SU-DHL-6 (cell line): Measurements from ENCODE around the gene MPHOSPH9.

Experiments
- H2AFZ ChIP-seq: fragments of 200-600 bp; sonication (generic); 2 replicates; pipeline ENCODE4 v1.6.1; 2014; ENCODE audit warnings: low read depth, mild to moderate bottlenecking, moderate library complexity, mixed read lengths, antibody characterized with exemption, low read length; ENCODE audit not compliant: severe bottlenecking
- H3F3A ChIP-seq: fragments of 200-600 bp; shearing (Covaris generic); 2 replicates; pipeline ENCODE4 v1.6.0; 2016; ENCODE audit warnings: antibody characterized with exemption, mild to moderate bottlenecking; ENCODE audit not compliant: insufficient read depth
- H3K27ac ChIP-seq: fragments of 200-600 bp; sonication (generic); 2 replicates; pipeline ENCODE4 v1.5.1; 2016; ENCODE audit warnings: low read depth, mild to moderate bottlenecking, low read length, moderate library complexity, mixed read lengths
- H3K27me3 ChIP-seq: fragments of 200-600 bp; sonication (generic), shearing (Covaris generic); 2 replicates; pipeline ENCODE4 v1.6.0; 2014; ENCODE audit warnings: mild to moderate bottlenecking, low read length
- H3K36me3 ChIP-seq: fragments of 200-600 bp; sonication (generic); 2 replicates; pipeline ENCODE4 v1.6.1; 2014; ENCODE audit warnings: mild to moderate bottlenecking, low read length, mixed read lengths
- H3K4me2 ChIP-seq: fragments of 300-600, 200-600 bp; shearing (Covaris generic), sonication (generic); 2 replicates; pipeline ENCODE4 v1.6.0; 2014; ENCODE audit warnings: low read length, low read depth, mild to moderate bottlenecking; ENCODE audit not compliant: poor library complexity, severe bottlenecking
- H3K4me3 ChIP-seq: fragments of 200-600 bp; sonication (generic); 2 replicates; pipeline ENCODE4 v1.5.1; 2014; ENCODE audit warnings: antibody characterized with exemption, low read length, mild to moderate bottlenecking, mixed read lengths; ENCODE audit not compliant: insufficient read depth, poor library complexity, severe bottlenecking
- H3K79me2 ChIP-seq: fragments of 200-600 bp; sonication (generic); 2 replicates; pipeline ENCODE4 v1.6.1; 2014; ENCODE audit warnings: mild to moderate bottlenecking, low read length, moderate library complexity; ENCODE audit not compliant: insufficient read depth
- H3K9ac ChIP-seq: fragments of 200-600 bp; sonication (generic); 2 replicates; pipeline ENCODE4 v1.7.0; 2014; ENCODE audit warnings: mild to moderate bottlenecking, low read length
- H3K9me2 ChIP-seq: fragments of 200-600 bp; sonication (generic); replicated peaks from 2 replicates; pipeline ENCODE4 v1.6.1; 2014; ENCODE audit warnings: low read length; ENCODE audit not compliant: insufficient read depth
- H3K9me3 ChIP-seq: fragments of 200-600 bp; sonication (generic); 2 replicates; pipeline ENCODE4 v1.6.1; 2014; ENCODE audit warnings: low read length, mixed read lengths; ENCODE audit not compliant: insufficient read depth
- H4K20me1 ChIP-seq: fragments of 200-600 bp; sonication (generic); 2 replicates; pipeline ENCODE4 v1.6.1; 2014; ENCODE audit warnings: low read depth, mild to moderate bottlenecking, antibody characterized with exemption, low read length, moderate library complexity, mixed read lengths
- EZH2phosphoT487 ChIP-seq: fragments of 200-600 bp; sonication (generic), shearing (Covaris generic); conservative IDR thresholded peaks from 2 replicates; pipeline ENCODE4 v1.6.1; 2018; ENCODE audit warnings: mild to moderate bottlenecking, antibody characterized with exemption, low read length, moderate library complexity, mixed read lengths
- TF ChIP-seq, protein P1 (sequence below): fragments of 200-600 bp; sonication (generic); IDR thresholded peaks from one replicate; pipeline ENCODE4 v1.5.1; 2017; ENCODE audit warnings: antibody characterized with exemption, mild to moderate bottlenecking, low read length, moderate library complexity; ENCODE audit not compliant: insufficient read depth, poor library complexity, severe bottlenecking

MPHOSPH9 gene

DNA sequence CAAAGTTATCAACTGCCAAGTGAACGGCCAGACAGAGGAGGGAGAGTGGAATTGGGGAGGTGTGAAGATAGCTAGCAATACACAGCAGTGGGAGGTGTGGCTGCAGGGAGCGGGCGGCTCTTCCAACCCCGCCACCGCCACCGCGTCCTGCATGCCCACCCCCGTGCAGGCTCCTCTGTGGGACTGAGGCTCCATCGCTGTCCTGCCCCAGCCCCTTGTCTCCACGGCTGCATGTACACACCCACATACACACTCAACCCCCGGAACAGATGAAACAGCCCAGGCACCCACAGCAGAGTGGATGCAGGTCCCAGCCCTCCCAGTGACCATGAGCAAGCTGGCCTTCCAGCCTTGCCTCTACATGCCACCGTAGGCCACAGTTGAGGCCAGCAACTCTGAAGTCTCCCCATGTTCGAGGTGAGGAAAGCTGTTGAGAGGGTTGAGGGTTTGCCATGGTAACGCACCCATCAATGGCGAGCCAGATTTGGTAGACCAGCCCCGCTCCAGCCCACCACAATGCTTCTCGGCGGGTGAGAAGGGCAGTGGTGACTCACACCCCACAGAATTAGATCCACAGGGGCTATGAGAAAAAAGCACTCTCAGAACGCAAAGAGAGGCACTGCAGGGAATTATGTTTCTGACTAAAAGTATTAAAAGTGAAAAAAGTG is 121.3 kb downstream of the MPHOSPH9 start:
- H3K36me3 ChIP-seq, result no peaks in the 10 kb centered on the region
- no peaks in the 10 kb centered on the region for H3K9me2 ChIP-seq
- H2AFZ ChIP-seq, result no peak overlapping the region
- no peak overlapping the region for H3K9ac ChIP-seq
- H3K9me3 ChIP-seq, result no peaks in the 10 kb centered on the region
- no peak overlapping the region for H3K4me2 ChIP-seq
- H4K20me1 ChIP-seq, result no peaks in the 10 kb centered on the region
- no peaks in the 10 kb centered on the region for H3F3A ChIP-seq
- TF ChIP-seq, protein P1, sequence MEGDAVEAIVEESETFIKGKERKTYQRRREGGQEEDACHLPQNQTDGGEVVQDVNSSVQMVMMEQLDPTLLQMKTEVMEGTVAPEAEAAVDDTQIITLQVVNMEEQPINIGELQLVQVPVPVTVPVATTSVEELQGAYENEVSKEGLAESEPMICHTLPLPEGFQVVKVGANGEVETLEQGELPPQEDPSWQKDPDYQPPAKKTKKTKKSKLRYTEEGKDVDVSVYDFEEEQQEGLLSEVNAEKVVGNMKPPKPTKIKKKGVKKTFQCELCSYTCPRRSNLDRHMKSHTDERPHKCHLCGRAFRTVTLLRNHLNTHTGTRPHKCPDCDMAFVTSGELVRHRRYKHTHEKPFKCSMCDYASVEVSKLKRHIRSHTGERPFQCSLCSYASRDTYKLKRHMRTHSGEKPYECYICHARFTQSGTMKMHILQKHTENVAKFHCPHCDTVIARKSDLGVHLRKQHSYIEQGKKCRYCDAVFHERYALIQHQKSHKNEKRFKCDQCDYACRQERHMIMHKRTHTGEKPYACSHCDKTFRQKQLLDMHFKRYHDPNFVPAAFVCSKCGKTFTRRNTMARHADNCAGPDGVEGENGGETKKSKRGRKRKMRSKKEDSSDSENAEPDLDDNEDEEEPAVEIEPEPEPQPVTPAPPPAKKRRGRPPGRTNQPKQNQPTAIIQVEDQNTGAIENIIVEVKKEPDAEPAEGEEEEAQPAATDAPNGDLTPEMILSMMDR, result no peak
- TF ChIP-seq EZH2phosphoT487, result no peak
- no peak overlapping the region for H3K4me3 ChIP-seq
- no peaks in the 10 kb centered on the region for H3K79me2 ChIP-seq
- no peak overlapping the region for H3K27ac ChIP-seq
- no peaks in the 10 kb centered on the region for H3K27me3 ChIP-seq

DNA sequence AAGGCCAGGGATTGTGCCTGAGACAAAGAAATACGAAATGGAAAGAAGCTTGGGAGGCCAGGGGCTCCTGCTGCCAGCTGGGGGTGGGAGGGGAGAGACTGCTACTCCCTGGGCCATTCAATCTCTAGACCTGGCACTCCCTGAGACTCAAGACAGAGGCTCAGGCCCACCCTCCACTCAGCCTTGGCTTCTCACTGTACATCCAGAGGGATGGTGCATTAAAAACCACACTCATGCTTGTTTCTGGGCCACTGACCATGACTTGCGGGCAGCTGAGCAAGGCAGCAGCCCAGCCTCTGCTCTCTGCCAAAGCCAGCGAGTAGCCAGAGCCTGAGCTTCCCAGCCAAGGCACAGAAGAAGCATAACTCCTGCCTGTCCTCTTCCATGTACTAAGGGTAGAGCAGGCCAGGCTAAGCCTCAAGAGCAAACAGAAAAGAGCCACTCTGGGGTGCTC is 123.6 kb downstream of the MPHOSPH9 start:
- Histone ChIP-seq H3K9me2 (no peaks in the 10 kb centered on the region), H3F3A (no peaks in the 10 kb centered on the region), H3K9me3 (no peaks in the 10 kb centered on the region), H3K36me3 (no peaks in the 10 kb centered on the region), H3K27ac (no peak overlapping the region), H3K27me3 (no peaks in the 10 kb centered on the region), H2AFZ (no peak overlapping the region), H3K79me2 (no peaks in the 10 kb centered on the region), H3K9ac (no peak overlapping the region), H3K4me3 (no peak overlapping the region), H4K20me1 (no peaks in the 10 kb centered on the region), H3K4me2 (no peak overlapping the region)
- TF ChIP-seq EZH2phosphoT487, result no peak
- TF ChIP-seq, protein P1, result no peak

DNA sequence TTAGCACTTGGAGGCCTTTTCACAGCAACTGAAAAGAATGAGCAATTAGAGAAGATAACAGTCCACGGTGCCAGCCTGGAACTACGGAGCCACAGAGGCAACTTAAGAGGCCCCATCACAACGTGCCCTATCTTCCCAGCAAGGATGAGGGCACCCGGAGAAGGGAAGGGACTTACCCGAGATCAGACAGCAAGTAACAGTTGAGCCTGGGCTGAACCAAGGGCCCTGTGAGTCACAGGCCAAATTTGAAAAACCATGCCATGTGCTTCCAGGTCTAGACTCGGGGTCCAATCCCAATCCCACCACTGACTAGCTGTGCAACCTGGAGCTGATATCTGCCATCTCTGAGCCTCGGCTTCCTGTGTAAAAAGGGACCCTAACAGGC is 124.3 kb downstream of the MPHOSPH9 start:
- Histone ChIP-seq H3K4me3 (no peak overlapping the region), H3K36me3 (no peaks in the 10 kb centered on the region), H2AFZ (no peak overlapping the region), H3K27me3 (no peaks in the 10 kb centered on the region), H3F3A (no peaks in the 10 kb centered on the region), H3K79me2 (no peaks in the 10 kb centered on the region), H3K9me2 (no peaks in the 10 kb centered on the region), H3K4me2 (no peak overlapping the region), H3K9ac (no peak overlapping the region), H4K20me1 (no peaks in the 10 kb centered on the region), H3K9me3 (no peaks in the 10 kb centered on the region), H3K27ac (no peak overlapping the region)
- no peak for TF ChIP-seq EZH2phosphoT487

DNA sequence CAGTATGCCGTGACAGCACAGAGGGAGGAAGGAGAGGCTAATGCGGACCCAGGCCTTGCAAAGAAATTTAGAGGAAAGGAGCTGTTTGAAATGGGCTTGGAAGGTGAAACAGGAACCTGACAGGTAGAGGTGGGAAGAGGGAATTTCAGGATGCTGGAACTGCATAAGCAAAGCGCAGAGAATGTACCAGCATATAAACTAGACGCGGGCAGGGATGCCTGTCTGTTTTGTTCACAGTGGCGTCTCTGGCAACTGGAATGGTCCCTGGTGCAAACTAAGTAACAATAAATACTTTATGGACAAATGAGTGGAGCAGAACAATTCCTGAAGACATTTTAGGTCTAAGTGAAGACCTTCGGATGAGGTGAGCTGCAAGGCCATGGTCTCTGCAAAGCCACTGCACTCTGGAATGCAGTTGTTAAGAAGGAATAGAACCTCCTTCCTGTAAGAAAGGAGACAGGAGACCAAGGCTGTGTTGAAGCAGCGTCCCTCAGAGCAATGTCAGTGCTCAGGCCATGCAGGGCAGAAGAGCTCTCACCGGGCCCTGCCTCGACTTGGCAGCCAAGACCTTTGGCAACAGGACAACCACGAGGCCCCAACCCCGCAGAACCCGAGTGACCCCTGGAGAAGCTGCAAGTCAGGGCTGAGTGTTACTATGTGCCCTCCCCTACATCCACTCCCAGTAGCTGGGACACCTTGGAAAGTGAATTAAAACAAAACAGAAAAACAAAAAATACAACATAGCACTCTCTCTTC is 124.8 kb downstream of the MPHOSPH9 start:
- TF ChIP-seq, protein P1, result no peak
- TF ChIP-seq EZH2phosphoT487, result no peak
- Histone ChIP-seq H3K27ac (no peak overlapping the region), H4K20me1 (no peaks in the 10 kb centered on the region)

More for the DNA sequence above, 124.8 kb downstream of the MPHOSPH9 start:
- H2AFZ ChIP-seq, result no peak overlapping the region
- no peaks in the 10 kb centered on the region for H3K9me3 ChIP-seq
- no peaks in the 10 kb centered on the region for H3K36me3 ChIP-seq
- H3K27me3 ChIP-seq, result no peaks in the 10 kb centered on the region
- H3K9ac ChIP-seq, result no peak overlapping the region
- H3F3A ChIP-seq, result no peaks in the 10 kb centered on the region
- H3K9me2 ChIP-seq, result no peaks in the 10 kb centered on the region
- no peak overlapping the region for H3K4me2 ChIP-seq
- H3K4me3 ChIP-seq, result no peak overlapping the region
- no peaks in the 10 kb centered on the region for H3K79me2 ChIP-seq
